ENCODE results near the gene ACE.
A peak's percentile ranks its signal among the peaks of the same experiment; 100 is the strongest.

ACE gene

DNA sequence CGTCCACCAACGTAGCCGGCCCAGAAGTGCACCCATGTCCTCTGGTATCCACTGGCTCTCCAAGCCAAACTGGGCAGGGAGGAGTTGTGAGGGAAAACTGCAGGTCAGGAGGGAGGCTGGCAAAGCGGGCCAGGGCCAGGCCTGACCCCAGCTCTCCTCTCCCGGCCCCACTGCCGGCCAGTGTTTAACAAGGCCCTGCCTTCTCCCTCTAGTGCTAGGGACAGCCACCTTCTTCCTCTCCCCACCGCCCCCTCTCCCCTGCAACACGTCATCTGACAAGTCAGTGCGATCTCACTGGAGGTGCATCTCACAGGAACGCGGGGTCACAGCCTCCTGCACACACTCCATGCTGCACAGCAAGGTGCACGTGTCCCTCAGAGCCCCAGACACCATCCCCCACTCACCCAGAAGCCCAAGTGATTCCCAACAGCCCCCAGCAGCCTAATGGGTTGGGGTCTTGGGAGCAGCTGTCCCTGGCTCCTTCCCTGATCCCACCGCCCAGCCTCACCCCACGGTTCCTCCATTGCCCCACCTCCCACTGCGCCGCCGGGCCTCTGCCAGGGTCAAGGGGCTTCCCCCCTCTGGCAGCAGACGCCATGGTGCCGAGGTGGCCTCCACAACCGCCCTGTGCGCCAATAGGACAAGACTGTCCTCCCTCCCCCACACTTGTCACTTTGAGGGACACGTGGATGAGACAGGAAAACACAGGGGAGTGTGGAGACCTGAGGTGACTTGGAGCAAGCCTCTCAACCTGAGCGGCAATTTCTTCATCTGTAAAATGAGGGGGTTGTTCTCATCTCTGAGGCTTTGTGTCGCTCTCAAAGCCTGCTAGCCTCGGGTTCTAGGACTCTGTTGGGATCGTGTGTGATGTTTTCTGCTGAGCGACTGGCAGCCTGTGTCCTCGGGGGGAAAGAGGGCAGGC is 1.1 kb upstream of the ACE start:
- no peak for DNase-seq

DNA sequence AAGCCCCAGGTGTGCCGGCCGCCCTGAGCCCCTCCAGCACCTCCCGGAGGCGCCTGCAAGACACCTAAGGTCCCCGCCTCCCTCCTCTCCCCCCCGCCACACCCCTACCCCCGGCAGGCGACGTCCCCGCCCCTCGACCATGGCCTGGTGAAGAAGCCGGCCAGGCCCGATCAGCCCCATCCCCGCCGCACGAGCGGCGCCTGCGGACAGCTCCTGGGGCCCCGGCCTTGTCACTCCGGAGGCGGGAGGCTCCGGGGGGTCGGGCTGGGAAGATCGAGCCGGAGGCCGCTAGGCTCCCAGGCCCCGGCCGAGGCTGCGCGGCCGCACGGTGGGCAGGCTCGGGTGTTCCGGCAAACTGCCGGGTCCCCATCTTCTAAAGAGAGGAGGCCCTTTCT is 405 bp upstream of the ACE start:
- peak; percentile 16 for DNase-seq

DNA sequence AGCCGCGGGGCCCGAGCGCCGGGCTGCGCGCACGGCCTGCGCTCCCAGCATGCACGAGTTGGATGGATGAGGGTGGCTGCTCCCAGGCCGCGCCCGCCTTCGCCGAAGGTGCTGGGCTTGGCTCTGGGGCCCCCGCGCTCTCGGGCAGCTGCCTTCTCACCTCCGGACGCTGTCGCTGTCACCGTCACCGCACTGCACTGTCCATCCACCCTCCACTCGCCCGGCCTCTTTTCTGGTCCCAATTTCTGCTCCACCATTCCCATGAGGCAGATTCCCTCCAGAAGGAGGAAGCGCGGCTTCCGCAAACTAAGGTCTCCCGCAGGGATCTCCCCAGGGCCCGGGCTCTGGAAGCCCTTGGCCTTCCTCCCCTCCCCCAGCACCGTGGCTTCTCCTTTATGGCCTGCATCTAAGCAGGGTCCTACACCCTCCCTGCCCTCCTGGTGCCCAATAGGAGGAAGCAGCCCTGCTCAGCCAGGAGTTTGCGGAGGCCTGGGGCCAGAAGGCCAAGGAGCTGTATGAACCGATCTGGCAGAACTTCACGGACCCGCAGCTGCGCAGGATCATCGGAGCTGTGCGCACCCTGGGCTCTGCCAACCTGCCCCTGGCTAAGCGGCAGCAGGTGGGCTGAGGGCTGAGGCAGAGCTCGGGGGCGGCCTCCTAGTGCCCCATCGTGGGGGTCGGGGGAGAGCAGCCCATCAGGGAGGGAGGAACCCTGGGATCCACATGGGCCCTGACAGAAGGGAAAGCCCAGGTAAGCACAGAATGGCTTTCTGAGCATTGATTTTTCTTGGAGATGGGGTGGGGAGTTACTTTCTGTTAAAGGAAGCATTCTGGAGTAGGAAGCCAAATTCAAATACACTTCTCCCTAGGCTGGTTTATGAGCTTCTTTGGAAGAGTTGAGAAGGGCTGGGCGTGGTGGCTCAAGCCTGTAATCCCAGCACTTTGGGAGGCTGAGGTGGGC is 899 bp downstream of the ACE start:
- DNase-seq, result no peak

DNA sequence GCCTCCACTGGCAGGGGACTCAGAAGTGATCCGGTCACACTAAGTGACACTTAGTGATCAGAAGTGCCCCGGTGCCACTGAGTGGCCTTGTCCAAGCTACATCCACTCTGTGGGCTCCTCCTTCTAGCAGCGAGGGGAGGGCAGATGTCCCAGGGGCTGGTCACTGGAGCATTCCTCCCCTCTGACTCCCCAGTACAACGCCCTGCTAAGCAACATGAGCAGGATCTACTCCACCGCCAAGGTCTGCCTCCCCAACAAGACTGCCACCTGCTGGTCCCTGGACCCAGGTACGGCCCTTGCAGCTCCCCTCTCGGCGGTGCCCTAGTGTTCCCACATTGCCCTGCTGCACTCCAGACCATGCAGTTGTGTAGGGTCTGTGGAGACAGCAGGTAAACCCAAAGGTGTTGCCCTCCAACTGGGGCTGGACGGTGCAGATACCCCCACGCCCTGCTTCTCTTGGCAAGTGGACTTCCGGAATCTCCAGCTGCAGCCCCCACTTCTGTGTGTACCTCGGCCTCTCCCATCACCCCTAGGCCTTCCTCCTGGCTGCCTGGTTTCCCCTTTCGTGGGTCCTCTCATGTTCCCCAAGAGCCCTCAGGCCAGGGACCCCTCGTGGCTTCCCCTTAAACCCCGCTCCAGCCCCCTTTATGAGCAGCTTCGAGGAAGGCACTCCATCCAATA is 2.1 kb downstream of the ACE start:
- DNase-seq, result peak; percentile 92

DNA sequence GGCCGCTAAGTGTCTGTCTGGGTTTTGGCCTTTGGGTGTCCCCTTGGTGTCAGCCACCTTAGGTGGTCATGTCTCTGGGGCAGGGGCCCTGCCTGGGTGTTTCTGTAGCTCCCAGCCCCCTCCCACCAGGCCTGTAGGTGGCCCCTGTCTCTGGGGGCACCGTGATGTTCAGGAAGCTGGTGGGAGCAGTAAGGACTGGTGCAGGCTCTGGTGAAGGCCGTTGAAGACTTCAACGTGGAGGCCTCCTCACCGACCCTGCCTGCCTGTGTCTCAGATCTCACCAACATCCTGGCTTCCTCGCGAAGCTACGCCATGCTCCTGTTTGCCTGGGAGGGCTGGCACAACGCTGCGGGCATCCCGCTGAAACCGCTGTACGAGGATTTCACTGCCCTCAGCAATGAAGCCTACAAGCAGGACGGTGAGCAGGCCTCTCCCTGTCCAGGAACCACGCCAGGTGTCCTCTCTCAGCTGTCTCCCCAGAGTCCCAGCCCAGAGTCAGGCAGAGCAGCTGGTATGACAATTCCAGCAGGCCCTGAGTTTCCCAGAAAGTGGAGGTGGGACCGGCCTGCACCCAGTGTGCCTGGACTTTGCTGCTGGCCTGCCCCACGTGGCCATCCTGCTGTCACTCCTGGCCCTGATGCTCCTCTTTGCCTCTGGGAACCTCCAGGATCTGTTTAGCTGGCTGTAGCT is 2.8 kb downstream of the ACE start:
- DNase-seq, result no peak

DNA sequence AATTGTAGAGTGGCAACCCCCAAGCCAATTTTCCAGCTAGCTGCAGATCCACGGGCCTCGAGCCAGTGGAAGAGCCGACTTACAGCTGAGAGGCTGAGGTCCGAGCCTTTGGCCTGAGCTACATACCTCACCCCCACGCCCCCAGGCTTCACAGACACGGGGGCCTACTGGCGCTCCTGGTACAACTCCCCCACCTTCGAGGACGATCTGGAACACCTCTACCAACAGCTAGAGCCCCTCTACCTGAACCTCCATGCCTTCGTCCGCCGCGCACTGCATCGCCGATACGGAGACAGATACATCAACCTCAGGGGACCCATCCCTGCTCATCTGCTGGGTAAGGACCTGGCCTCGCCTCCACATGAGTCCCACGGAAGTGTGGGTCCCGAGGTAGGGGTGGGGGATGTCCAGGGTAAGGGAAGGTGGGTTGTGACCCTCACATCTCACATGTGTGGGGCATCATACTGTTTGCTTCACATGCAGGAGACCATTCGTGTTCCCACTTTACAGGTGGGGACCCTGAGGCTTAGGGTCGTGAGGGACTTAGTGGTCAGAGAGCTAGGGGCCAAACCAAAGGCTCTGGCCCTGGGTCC is 3.4 kb downstream of the ACE start:
- DNase-seq, result no peak

DNA sequence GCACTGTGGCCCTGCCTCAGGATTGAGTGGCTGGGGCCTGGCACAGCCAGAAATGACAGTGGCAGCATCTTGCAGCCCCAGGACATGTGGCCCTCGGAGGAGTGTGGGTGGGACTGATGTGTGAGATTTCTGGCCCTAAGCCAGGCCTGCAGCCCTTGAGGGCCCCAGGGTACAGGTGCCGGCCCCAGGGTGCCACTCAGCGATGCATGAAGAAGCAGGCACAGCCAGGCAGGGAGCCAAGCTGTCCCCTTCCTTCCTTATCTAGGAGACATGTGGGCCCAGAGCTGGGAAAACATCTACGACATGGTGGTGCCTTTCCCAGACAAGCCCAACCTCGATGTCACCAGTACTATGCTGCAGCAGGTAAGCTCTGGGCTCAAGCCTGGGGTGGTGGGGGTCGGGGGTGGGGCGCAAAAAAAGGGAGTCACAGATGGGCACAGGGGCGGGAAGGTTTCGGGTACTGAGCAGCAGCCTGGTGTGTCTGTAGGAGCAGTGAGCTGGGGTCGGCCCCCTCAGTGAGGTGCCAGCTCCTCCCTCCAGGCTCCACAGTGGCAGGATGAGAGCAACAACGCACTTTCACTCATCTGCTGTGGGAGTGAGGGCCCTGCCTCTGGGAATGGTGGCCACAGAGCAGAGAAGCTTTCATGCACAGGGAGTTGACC is 4.1 kb downstream of the ACE start:
- no peak for DNase-seq

DNA sequence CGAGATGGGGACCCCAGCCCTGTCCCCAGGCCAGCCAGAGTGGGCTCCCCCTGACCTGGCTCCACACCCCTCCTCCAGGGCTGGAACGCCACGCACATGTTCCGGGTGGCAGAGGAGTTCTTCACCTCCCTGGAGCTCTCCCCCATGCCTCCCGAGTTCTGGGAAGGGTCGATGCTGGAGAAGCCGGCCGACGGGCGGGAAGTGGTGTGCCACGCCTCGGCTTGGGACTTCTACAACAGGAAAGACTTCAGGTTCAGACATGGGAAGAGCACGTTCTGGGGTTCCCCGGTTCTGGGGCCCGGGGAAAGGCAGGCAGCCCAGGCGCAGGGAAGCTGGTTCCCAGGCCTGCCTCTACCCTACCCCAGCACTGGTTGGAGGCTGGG is 4.6 kb downstream of the ACE start:
- no peak for DNase-seq

DNA sequence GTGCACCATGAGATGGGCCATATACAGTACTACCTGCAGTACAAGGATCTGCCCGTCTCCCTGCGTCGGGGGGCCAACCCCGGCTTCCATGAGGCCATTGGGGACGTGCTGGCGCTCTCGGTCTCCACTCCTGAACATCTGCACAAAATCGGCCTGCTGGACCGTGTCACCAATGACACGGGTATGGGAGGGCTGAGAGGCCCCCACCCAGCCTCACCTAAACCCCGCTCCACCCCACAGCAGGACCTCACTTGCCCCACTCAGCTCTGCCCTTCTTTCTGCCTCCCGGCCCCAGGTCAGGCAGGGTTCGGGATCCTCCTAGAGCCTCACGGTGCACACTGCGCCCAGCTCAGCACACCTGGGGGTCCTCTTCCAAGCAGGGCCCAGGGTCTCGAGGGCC is 5.6 kb downstream of the ACE start:
- no peak for DNase-seq

DNA sequence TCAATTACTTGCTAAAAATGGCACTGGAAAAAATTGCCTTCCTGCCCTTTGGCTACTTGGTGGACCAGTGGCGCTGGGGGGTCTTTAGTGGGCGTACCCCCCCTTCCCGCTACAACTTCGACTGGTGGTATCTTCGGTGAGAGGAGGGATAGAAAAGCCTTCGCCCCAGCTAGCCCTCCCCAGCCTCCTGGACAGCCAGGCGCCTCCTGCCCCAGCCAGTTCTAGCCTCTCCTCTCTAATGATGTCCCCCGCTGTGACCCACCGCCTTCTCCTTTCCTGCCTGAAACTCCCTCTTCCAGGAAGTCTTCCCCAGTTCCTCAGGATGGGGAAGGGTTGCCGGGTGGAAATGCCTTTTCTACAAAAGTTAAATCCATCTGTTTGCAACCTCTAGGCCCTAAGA is 6.2 kb downstream of the ACE start:
- no peak for DNase-seq

DNA sequence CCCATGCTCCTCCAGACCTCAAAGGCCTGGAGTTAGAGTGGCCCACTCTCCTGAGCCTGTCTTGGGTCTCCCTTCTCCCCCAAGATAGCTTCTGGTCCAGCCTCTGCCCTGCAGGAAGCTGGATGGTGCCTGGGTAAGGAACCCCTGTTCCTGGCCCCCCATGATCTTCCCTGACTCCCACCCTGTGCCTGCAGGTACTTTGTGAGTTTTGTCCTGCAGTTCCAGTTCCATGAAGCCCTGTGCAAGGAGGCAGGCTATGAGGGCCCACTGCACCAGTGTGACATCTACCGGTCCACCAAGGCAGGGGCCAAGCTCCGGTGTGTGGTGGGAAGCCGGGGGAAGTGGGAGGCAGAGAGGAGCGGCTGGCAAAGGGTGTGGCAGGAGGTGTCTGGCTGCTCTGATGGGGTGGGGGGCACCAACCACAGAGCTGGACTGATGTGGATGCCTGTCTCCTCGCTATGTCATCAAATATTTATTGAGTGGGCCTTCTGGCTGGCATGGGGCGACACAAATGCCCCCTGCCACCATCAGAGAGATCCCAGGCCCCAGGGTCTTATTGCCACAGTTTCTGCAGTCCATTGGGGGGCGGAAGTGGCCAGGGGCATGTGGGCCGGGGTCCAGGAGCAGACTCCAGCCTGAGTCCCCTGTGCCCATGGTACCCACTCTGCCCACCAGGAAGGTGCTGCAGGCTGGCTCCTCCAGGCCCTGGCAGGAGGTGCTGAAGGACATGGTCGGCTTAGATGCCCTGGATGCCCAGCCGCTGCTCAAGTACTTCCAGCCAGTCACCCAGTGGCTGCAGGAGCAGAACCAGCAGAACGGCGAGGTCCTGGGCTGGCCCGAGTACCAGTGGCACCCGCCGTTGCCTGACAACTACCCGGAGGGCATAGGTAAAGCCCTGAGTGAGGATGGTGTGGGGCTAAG is 7.1 kb downstream of the ACE start:
- no peak for DNase-seq

DNA sequence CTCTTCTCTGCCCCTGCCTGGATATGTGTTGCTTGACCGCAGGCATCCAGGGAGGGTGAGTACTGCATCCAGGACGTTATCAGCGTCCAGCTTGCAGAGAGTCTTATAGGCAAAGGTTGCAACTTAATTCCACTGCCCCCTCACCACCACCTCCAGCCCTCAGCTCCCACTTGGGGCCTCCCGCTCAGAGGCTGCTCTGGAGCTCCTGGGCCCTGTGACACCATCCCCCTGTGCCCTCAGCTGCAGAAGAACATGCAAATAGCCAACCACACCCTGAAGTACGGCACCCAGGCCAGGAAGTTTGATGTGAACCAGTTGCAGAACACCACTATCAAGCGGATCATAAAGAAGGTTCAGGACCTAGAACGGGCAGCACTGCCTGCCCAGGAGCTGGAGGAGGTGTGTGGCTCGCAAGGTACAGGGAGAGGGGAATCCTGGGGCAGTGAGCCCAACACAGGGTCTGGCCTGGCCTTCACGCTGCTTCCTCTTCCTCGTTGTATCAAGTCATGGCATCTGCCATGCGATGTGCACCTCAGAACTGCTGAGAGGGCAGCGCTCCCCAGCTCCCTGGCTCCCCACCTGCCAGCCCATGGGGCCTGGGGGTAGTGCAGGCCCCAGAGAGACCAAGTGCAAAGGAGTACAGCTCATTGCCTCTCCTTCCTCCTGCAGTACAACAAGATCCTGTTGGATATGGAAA is 9.6 kb downstream of the ACE start:
- no peak for DNase-seq

- no peak for DNase-seq
These were observed 10.1 kb downstream of the ACE start for GRCh38 chr17:63487014-63487339.

DNA sequence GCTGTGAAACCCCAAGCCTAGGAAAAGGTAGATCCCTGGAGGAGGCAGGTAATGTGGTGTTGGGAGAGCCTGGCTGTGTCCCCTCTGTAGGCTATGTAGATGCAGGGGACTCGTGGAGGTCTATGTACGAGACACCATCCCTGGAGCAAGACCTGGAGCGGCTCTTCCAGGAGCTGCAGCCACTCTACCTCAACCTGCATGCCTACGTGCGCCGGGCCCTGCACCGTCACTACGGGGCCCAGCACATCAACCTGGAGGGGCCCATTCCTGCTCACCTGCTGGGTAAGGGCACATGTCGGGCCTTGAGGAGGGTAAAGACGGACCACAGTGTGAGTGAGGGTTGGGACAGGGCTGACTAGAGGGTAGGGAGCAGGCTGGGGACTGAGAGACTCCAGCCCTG is 12.0 kb downstream of the ACE start:
- DNase-seq, result no peak

DNA sequence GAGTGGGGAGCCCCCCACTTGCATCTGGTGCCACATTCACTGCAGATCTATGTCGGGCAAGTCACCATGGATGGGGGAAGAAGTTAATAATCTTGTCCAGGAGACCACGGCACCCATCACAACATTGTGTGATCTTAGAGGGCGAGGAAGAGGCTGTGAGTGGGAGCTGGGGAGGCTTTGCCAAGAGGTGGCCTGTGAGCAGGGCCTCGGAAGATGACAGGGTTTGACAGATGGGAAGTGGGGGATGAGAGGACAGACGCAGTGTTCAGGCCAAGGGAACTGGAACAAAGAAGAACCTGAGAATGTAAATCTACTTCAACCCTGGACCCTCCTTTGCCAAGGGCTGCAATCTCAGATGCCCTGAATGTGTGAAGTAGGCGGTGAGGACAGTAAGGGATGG is 12.4 kb downstream of the ACE start:
- DNase-seq, result no peak

DNA sequence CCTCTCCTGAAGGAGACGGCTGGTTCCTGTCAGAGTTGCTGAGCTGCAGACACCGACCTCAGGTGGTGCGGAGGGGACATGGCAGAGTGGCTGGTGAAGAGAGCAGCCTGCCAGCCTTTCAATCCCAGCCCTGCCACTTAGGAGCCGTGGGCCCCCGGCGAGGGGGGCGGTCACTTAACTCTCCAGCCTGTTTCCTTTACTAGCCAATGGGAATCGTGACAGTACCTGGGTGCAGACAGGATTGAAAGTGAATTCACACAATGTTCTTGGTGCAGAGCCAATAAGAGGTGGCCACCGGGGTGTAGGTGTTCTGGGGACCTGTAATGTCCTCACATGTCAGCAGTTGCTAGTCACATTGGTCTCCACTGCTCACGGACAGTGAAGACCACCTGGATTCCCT is 13.5 kb downstream of the ACE start:
- DNase-seq, result no peak

- DNase-seq, result no peak
These were observed 14.1 kb downstream of the ACE start for GRCh38 chr17:63490858-63491400.

DNA sequence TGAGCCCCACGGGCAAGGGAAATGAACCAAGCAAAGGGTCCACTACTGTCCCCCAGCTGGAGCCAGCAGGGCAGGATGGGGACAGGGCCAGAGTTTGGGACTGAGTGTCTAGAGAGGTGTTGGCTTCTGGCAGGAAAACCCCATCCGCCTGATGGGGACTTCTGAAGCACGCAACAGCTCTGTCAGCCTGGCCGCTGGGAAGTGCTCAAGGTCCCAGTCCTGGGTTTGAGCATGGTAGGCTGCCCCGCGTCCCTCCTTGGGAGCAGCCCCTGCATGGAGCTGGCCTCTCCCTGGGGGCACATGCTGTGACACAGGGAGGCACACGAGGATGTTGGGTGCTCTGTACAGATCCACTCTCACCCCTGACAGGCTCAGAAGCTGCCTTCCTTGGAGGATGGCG is 14.6 kb downstream of the ACE start:
- no peak for DNase-seq

- DNase-seq, result no peak
These were observed 15.2 kb downstream of the ACE start for GRCh38 chr17:63491977-63492618.
